HepG2 (cell line): ENCODE results near the gene ESYT2. TPM values are rescaled to one million over a fixed set of nuclear protein-coding genes. Genes with fewer than 3 reads are reported as not detected.

Experiments
- ATAC-seq: fragments of 200-7000 bp; cut with Tn5 transposase; 3 replicates; pipeline ENCODE4 v1.9.1; 2020; ENCODE audit warnings: mild to moderate bottlenecking, moderate library complexity
- BruUV-seq: library from RNA; stranded (reverse); fragments of 400-500 nt; replicated peaks from 2 replicates; lab custom pipeline; 2021; lab: Mats Ljungman, UMichigan
- CTCF ChIA-PET: fragments of 300-600 bp; formaldehyde crosslinking; extraction: SDS; loops from one replicate; lab custom pipeline; 2021; ENCODE audit warnings: low total read pairs, inconsistent platforms, low intra/inter-chr PET ratio; lab: Yijun Ruan, JAX
- POLR2A ChIA-PET: fragments of 350-600 bp; sonication (Branson Sonifier 250); formaldehyde crosslinking; loops from one replicate; lab custom pipeline; 2020; ENCODE audit warnings: antibody characterized with exemption, inconsistent platforms; lab: Yijun Ruan, JAX
- DNase-seq: peaks from one replicate; pipeline ENCODE4 v3.0.0-alpha.2; 2015; ENCODE audit warnings: low spot score
- FAIRE-seq: peaks from 3 replicates; lab custom pipeline; 2011; peaks lifted over from hg19 to GRCh38; lab: Jason Lieb, UNC
- H2AFZ ChIP-seq: one replicate; pipeline ENCODE4 v1.6.1; 2011; ENCODE audit warnings: low read length, inconsistent platforms
- H3K27ac ChIP-seq: fragments of 300-600 bp; 3 replicates; pipeline ENCODE4 v1.8.0; 2011; ENCODE audit warnings: mixed run types, mild to moderate bottlenecking, mixed read lengths, low read length, inconsistent platforms; ENCODE audit not compliant: insufficient read depth; ENCODE audit errors: extremely low read length
- H3K27me3 ChIP-seq, 2 experiments: fragments of 200-600 bp in 1 of 2; 2 replicates in 1 of 2; 3 replicates in 1 of 2; pipeline versions ENCODE4 v1.6.0 to v1.8.0; 2011; ENCODE audit warnings: low read length in 2 of 2, mild to moderate bottlenecking in 2 of 2, moderate library complexity in 2 of 2, inconsistent platforms in 1 of 2; ENCODE audit not compliant: insufficient read depth in 2 of 2, control insufficient read depth in 1 of 2
- H3K36me3 ChIP-seq, 2 experiments: fragments of 200-600 bp in 1 of 2; replicated peaks in 1 of 2; 2 replicates in 1 of 2; 3 replicates in 1 of 2; pipeline versions ENCODE4 v1.5.1 to v1.8.0; 2011; ENCODE audit warnings: low read length in 2 of 2, inconsistent platforms in 1 of 2; ENCODE audit not compliant: insufficient read depth in 2 of 2, control insufficient read depth in 1 of 2
- H3K4me1 ChIP-seq: 2 replicates; pipeline ENCODE4 v1.5.1; 2012; ENCODE audit warnings: low read length, inconsistent platforms; ENCODE audit not compliant: insufficient read depth
- H3K4me2 ChIP-seq: 2 replicates; pipeline ENCODE4 v1.6.0; 2011; ENCODE audit warnings: low read depth, low read length, inconsistent platforms
- H3K4me3 ChIP-seq, 3 experiments: fragments of 200-600 bp in 1 of 3; sonication (generic), shearing (Covaris generic) in 1 of 3; replicated peaks in 1 of 3; 2 replicates each; pipeline ENCODE4 v1.5.1; 2011 to 2016; ENCODE audit warnings: low read length in 3 of 3, inconsistent platforms in 2 of 3, low read depth in 2 of 3, mild to moderate bottlenecking in 2 of 3, control low read depth in 1 of 3, mixed read lengths in 1 of 3; ENCODE audit not compliant: insufficient read depth in 1 of 3
- H3K79me2 ChIP-seq: one replicate; pipeline ENCODE4 v1.6.1; 2011; ENCODE audit warnings: low read length, inconsistent platforms; ENCODE audit not compliant: insufficient read depth
- H3K9ac ChIP-seq: 2 replicates; pipeline ENCODE4 v1.6.0; 2011; ENCODE audit warnings: mild to moderate bottlenecking, low read depth, low read length, inconsistent platforms; ENCODE audit not compliant: insufficient read depth
- H3K9me3 ChIP-seq: 2 replicates; pipeline ENCODE4 v1.5.1; 2012; ENCODE audit warnings: mild to moderate bottlenecking, low read length
- H4K20me1 ChIP-seq: 2 replicates; pipeline ENCODE4 v1.6.0; 2011; ENCODE audit warnings: inconsistent platforms, mild to moderate bottlenecking, low read length, moderate library complexity; ENCODE audit not compliant: insufficient read depth
- ADNP ChIP-seq: sonication (generic); formaldehyde crosslinking; IDR thresholded peaks from 2 replicates; pipeline ENCODE4 v1.4.0; 2020; ENCODE audit warnings: missing genetic modification reagents
- ATF4 ChIP-seq, 2 experiments: fragments of 450-650 bp in 1 of 2; sonication (generic) in 1 of 2; formaldehyde crosslinking; IDR thresholded peaks; 2 replicates each; pipeline versions ENCODE4 v1.5.0 to v1.8.0; 2020 to 2022; ENCODE audit warnings: mild to moderate bottlenecking in 1 of 2, missing genetic modification reagents in 1 of 2
- ATM ChIP-seq: fragments of 450-650 bp; IDR thresholded peaks from 2 replicates; pipeline ENCODE4 v1.7.1; 2017; ENCODE audit warnings: mild to moderate bottlenecking, borderline replicate concordance
- CHD4 ChIP-seq: fragments of 200-600 bp; sonication (generic); IDR thresholded peaks from 2 replicates; pipeline ENCODE4 v1.7.0; 2017; ENCODE audit warnings: mild to moderate bottlenecking, low read length, borderline replicate concordance
- KMT2A ChIP-seq: sonication (generic); formaldehyde crosslinking; IDR thresholded peaks from 2 replicates; pipeline ENCODE4 v1.4.0; 2020; ENCODE audit warnings: missing genetic modification reagents
- MED1 ChIP-seq: sonication (generic); formaldehyde crosslinking; IDR thresholded peaks from 2 replicates; pipeline ENCODE4 v1.4.0; 2020; ENCODE audit warnings: missing genetic modification reagents
- MIER2 ChIP-seq: IDR thresholded peaks from 2 replicates; pipeline ENCODE4 v1.6.1; 2016; ENCODE audit warnings: missing biosample characterization, missing genetic modification reagents
- MLLT10 ChIP-seq: sonication (generic); formaldehyde crosslinking; IDR thresholded peaks from 2 replicates; pipeline ENCODE4 v1.4.0; 2020; ENCODE audit warnings: missing genetic modification reagents
- SIX4 ChIP-seq: sonication (generic); formaldehyde crosslinking; IDR thresholded peaks from 2 replicates; pipeline ENCODE4 v1.4.0; 2020; ENCODE audit warnings: missing genetic modification reagents
- TAF1 ChIP-seq: sonication (generic); formaldehyde crosslinking; IDR thresholded peaks from 2 replicates; pipeline ENCODE4 v1.4.0; 2020; ENCODE audit warnings: missing genetic modification reagents
- TRAFD1 ChIP-seq: sonication (generic); formaldehyde crosslinking; IDR thresholded peaks from 2 replicates; pipeline ENCODE4 v1.5.1; 2020; ENCODE audit warnings: missing genetic modification reagents, mild to moderate bottlenecking, borderline replicate concordance
- ZHX1 ChIP-seq: sonication (generic); formaldehyde crosslinking; IDR thresholded peaks from 2 replicates; pipeline ENCODE4 v1.8.1; 2022; ENCODE audit warnings: low read depth, mild to moderate bottlenecking, missing genetic modification reagents
- ZNF317 ChIP-seq: sonication (generic); formaldehyde crosslinking; IDR thresholded peaks from 2 replicates; pipeline ENCODE4 v1.5.0; 2020; ENCODE audit warnings: mild to moderate bottlenecking, missing genetic modification reagents
- WGBS: methylation state at CpG from one replicate; pipeline ENCODE4 v1.1.6; 2017; ENCODE audit warnings: low lambda C conversion rate; 5-methylcytosine and 5-hydroxymethylcytosine counted together
- in situ Hi-C: cut with HindIII; loops from 2 replicates; pipeline ENCODE4 v1.10.0; 2017; ENCODE audit warnings: low pct_unique_long_range_greater_than_20kb; ENCODE audit not compliant: extremely low pct_ligation_motif_present
- intact Hi-C: fragments of 100-400 bp; cut with micrococcal nuclease; formaldehyde crosslinking; loops from one replicate; pipeline ENCODE4 v1.10.0; 2022; ENCODE audit not compliant: unreplicated experiment
- polyA plus RNA-seq, 8 experiments: library from polyadenylated mRNA; depleted of rRNA in 3 of 8; stranded (reverse) in 7 of 8; unstranded in 1 of 8; fragments of >200 nt; fragmentation: Illumina TruSeq in 4 of 8; extraction: Trizol in 4 of 8; gene quantifications; 2 replicates each; pipeline versions ENCODE4 v1.2.1 to v1.2.3, GENCODE V29; 2011 to 2016; ENCODE audit warnings: low read depth in 4 of 8, missing spikeins in 1 of 8, mixed read lengths in 1 of 8; ENCODE audit not compliant: insufficient read depth in 1 of 8
- total RNA-seq, 5 experiments: library from RNA; depleted of rRNA; stranded (reverse); fragments of >200 nt; fragmentation: Illumina TruSeq; extraction: Trizol; gene quantifications; 2 replicates each; pipeline ENCODE4 v1.2.3, GENCODE V29; 2016; ENCODE audit warnings: low read depth in 1 of 5

ESYT2 gene
- total and polyA plus RNA-seq, 2 of the 13 experiments (the other 11 are each of a cell fraction or from before 2014, with no cell fraction given): 28.5 to 37.3 TPM

- FAIRE-seq (no peak), ATAC-seq (no peak), DNase-seq (no peak)
- Histone ChIP-seq H3K27ac (no peak overlapping the region), H2AFZ (no peak overlapping the region), H3K4me1 (peaks cover 36% of the 10 kb centered on the region), H3K27me3 (0 out of 5 replicates have a peak, but pooled peaks cover 0 to 1% of the 10 kb centered on the region in 2 experiments), H4K20me1 (no peaks in the 10 kb centered on the region), H3K4me2 (no peak overlapping the region), H3K9ac (no peak overlapping the region), H3K79me2 (no peaks in the 10 kb centered on the region), H3K4me3 (no peak overlapping the region), H3K36me3 (no peaks in the 10 kb centered on the region), H3K9me3 (no peaks in the 10 kb centered on the region)
- no peak for TF ChIP-seq ZNF317 (CRISPR knock-in tag)
- no peak for TF ChIP-seq MIER2
- no peak for TF ChIP-seq KMT2A (CRISPR knock-in tag)
- TF ChIP-seq ATF4 (CRISPR knock-in tag; IDR thresholded peaks at IDR 0.05): no peak
- TF ChIP-seq ADNP (CRISPR knock-in tag): no peak
- TF ChIP-seq TRAFD1 (CRISPR knock-in tag): no peak
- no peak for TF ChIP-seq CHD4
- no peak for TF ChIP-seq MLLT10 (CRISPR knock-in tag)
- no peak for TF ChIP-seq ATM
- no peak for TF ChIP-seq MED1 (CRISPR knock-in tag)
- no peak for TF ChIP-seq SIX4
- no peak for TF ChIP-seq ZHX1
- TF ChIP-seq TAF1 (CRISPR knock-in tag): no peak
- in situ Hi-C loops (no loop called here), intact Hi-C loops (no loop called here)
- 52% methylated on average over 8 of the region's 8 CpGs for WGBS
- ChIA-PET POLR2A (interaction anchor here (1.0 to 5.0 kb wide), 2 partner anchors 12 kb away, joined by 3 to 30 read pairs; no protein-coding TSS in a partner anchor), CTCF (no interaction called here)
- BruUV-seq: no TSS peak
Measured at GRCh38 chr7:158837790-158838637, 8.7 kb upstream of the ESYT2 start.
